Inferior parietal cortex (tissue), 1 donor: ENCODE results near the gene COL12A1.
"Not testable (repeated sequence)": the region's sequence is repeated elsewhere in the genome, so short reads cannot be mapped to it uniquely, and the experiment has no call there.

Experiments
- DNase-seq: peaks from one replicate; pipeline ENCODE4 v3.0.0-alpha.2; 2016; ENCODE audit errors: extremely low spot score

Gene COL12A1

DNA sequence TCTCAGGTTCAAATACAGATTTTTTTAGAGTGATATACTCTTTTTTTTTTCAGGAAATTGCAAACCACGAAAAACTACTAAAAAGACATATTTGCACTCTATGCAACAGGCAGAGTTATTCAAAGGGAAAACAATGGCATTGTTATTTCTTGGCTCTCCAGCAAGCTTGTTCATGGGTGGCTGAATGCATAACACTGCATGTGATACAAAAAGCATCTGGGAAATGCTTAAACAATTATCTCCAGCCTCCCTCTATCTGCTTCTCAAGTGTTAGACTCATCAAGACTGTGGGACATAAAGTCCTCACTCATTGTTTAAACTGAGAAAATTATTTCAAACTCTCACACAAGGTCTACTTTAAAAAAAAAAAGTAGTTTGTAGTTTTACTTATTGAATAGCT is 7.3 kb upstream of the COL12A1 start:
- DNase-seq = no peak

DNA sequence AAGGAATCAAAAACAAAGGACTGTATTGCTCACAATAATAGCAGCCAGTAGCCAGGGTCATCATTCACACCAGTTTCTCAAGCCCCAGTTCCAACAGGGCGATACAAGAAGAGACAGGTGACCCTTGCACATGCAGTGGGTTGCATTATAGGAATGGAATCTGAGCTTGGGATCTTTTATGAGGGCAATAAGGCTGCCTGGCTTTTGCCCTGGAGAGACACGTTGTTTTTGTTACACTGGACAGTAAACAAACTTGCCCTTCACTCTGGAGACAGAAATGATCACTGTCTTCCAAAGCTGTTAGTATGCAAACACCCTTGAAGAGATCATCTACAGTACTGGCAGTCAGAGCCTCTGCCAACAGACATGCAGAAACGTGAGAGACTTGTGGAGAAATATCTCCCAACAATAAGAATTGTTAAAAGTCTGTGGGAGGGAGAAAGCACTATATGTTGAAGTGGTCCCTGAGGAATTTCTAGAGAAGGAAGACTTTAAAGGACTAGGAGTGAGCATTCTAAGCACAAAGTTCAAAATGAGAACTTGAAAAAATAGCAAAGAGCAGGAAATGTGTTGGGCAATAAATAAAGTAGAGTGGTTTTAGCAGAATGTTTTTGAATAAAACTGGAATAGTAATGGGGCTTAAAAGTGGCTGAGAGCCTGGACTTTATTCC is 6.2 kb upstream of the COL12A1 start:
- DNase-seq = no peak

DNA sequence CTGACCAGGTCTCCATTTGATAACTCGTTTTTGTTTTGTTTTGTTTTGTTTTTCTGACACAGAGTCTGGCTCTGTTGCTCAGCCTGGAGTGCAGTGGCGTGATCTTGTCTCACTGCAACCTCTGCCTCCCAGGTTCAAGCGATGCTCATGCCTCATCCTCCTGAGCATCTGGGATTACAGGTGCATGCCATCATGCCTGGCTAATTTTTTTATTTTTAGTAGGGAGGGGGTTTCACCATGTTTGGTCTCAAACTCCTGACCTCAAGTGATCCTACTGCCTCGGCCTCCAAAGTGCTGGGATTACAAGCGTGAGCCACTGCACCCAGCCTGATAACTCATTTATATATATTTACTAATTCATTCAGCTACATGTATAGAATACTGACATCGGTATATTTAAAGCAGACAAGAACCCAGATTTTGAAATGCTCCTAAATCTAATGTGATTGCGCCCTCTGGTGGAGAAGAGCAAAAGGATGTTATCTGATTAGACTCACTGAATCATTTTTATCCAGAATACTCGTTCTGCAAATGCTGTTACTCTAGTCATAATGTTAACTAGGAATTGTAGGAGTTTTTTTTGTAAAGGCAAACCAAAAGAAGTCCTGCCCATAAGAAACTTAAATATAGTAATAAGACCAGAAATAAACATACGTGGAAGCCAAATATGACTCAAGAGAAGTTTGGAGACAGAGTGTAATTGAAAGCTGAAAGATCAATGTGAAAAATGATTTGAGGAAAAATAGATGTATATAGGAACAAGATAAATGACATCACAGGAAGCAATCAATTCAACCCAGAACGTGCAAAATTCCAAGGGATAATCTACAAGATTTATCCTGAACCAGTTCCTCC is 5.3 kb upstream of the COL12A1 start:
- peak; percentile 91 for DNase-seq

DNA sequence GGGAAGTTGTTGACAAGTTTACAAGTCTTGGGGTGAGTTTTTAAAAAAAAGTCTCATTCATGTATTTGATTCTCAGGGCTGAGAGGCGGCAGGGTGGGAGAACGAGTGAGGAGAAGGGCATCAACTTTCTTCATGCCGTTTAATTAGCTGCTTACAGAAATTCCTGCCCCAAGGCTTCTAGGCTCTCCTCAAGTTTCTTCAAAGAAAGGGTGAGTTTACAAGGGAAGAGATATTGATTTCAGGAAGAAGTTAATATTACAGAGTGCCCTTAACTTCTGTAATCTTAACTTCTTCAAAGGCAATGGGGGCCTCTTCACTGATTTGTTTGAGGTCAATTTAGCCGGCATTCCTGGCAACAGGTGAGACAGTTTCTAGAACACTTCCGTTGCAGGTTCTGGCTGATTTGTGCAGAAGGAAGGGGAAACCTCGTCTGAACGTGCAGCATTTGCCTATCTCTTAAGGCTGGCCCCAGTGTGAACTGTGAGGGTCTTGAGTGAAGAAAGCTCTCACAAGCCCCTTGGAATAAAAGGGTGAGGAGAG is 3.4 kb upstream of the COL12A1 start:
- DNase-seq = no peak

DNA sequence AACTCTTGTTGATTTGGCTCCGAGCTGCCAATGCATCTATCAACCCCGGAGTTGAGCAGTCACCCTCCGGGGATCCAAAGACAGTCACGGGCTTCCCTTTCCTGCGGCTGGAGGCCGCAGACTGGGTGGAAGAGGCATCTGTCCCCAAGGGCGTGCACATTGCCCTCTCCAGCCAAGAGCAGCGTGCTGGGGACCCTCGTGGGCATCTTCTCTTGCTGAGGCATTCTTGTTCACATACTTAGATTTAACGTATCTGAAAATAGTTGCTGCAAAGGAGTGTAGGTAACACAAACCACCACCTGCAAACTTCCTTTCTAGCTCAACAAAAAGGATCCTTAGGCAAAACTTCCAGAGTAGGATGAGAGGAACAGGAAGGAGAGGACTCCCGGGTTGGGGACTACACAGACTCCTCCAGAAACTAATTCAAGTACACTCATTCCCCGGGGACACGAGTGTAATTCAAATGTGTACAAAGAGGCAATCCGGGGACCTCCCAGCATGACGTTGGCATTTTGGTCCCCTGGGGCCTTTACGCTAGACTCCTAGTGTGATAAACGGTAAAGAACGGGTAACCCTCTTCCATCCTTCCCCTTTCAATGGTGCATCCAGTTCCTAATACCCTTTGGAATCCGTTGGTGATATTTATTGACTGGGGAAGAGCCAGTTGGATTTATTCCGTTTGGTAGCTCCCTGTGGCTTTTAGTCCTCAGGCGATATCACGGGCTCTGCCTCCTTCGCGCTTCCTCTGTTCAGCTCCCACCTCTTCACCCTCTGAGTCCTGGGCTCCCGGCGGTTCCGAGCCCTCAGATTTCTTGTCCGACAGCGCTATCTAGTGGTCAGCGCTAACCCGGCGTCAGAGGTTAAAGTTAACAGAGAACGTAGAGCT is 2.7 kb upstream of the COL12A1 start:
- peak; percentile 95 for DNase-seq

DNA sequence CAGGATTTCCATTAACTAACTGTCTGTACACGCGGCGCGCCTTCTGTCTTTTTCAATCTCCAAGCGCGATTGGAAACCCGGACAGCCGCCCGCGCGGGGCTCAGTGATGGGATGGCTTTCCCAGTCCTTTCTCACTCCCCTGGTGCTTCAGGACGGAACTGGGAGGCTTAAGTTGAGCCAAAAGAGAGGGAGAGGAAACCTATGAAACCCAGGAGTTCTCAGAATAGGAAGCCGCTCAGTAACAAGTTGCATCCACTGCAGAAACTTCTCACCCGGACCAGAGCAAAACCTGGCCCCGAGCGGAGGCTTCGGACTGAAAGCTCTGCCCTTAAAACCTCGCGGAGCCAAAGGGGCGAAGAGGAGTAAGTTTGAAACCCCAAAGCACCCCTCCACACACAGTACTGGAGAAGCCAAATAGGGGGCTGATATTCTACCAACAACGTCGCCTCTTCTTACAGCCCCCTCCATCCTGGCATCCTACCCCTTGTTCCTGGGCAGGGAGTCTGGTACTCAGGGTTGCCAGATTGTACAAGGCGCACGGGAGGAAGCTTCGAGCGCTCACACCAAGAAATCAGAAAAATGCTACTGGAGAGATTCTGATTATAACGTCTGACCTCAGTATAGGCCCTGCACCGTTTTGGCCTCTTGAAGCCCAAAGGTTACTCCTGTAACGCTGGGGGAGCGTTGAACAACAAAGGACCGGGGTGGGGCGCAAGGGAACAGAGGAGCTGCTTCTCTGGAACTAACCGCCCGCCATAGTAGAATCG is 906 bp upstream of the COL12A1 start:
- no peak for DNase-seq

DNA sequence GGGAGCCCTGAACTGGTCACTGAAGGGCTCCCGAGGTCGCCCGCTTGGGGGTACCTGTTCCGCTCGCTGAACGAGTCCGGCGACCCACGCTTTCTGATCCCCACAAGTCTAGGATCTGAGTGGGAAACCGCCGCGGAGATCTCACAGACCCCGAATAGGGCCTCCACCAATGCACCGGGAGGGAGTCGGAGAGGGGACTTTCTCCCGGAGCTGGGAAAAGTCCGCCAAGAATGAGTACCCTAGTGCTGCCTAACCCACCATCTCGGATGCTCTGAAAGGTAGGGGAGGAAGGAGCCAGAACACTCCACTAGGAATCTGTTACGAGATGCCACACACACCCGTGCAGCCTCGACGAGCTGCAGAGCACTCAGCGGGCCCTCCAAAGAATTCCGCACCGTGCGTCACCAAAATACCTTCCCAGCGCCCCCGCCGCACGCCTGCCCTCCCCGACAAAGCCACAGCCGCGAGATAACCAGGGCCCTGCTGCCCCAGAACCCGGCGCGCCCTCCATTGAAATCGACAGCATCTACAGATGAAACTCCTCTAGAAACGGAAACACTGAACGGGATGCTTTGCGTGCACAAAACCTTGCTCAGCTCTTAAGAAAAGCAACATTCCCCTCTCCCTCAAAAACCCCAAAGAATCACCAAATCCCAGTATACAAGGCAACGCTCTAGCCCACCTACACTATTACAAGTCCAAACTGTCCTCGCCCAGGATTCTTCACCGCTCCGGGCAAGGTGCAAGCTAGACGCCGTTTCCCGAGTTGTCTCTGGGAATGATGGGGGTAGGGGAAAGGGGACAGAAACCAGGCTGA is 686 bp downstream of the COL12A1 start:
- no peak for DNase-seq

DNA sequence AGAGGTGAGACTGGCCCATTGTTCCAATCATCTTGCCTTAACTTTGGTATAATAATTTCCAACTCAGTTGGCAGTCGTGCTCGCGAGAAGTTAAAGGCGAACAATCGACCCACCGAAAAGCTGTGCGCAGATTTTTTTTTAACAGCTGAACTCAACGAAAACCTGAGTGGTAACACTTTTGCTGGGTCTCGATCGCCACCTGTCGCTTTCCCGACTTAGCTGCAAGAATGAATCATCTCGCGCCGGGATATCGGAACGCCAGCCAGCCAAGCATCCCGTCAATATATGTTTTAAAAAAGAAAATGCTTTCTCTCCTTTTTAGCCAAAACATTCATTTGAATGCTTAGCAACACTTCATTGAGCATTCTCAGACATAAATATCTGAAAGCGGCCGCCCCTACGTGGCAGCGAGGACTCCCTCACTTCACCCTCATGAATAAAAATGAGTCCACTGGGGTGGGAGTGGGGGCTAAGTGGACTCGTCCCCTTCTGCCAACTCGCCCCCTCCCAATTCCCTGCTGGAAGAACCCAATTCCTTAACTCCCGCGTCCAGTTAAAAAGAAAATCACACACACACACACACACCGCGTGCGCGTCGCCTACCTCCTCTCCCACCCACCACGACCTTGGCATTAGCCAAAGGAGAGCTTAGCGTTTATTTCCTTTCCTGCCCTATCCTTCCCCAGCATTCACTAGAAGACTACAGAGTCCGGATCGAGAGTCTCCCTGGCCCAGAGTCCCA is 1.5 kb downstream of the COL12A1 start:
- peak; percentile 78 for DNase-seq

DNA sequence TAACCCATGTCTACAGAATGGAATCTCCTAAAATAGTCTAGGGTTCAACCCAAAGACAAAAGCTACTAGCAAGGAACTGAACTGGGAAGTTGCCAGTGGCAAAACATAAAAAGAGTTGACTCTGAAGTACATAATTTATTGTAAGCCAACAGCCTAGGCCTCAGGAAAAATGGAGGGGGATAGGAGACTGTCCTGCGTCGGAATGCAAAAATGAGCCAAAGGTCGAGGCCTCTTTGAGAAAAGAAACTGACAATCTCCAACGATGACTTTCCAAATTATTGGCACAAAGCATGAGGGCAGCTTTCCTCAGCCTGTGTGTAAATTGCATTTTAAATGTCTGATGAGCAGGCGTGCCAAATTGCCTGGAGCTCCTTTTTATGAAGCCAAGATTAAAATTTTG is 2.1 kb downstream of the COL12A1 start:
- DNase-seq = no peak

DNA sequence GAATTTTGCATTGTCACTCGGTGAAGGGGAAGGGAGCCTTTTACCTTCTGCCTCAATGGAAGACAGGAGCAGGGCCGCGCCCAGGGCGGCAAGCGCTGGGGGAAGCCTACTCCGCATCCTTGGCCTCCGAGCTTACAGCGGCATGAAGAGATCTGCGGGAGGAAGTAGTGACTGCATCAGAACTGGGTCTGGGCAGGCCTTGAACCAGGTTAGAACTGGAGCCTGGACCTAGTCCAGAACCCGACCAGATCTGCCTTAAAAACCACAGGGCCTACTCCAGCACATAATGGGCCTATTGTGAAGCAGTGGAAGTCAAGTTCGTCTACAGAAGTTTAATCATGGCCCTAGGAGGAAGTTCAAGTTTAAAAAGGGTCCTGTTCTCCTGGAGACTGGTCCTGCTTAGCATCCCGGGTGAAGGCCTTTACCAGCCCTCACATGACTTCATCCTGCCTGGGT is 3.1 kb downstream of the COL12A1 start:
- no peak for DNase-seq

DNA sequence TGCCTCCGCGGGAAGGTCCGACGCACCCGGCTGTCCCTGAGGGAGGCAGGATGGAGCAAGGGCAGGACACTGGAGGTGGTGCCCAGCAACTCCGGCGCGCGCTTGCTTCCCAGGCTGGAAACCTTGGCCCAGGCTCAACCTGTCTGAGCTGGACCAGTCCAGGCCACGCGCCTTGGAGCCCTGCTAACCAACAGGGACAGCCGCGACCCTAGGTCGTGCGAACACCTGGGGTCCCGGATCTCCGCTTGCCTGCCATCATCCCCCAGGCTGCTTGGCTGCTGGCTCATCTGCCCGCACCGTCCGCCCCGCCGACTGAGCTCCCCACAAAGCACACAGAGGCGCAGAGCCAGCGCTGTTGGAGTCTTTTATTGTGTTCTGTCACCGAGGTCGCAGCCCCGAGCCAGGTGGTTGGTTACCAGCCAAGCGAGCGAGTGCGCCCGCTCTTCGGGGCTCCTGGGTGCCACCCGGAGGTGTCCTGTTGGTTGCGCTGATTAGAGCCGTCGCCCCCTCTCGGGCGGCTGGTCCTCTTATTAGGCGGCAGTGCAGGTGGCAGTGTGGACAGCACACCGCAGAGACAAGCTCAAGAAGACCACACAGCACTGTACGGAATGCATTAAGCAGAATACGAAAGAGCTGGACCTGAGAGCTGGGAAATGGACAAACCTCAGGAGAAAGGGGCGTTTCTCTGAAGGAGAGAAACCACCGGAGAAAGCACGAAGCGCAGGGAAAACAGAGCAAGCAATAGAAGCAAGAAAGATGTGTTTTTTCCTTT is 3.8 kb downstream of the COL12A1 start:
- no peak for DNase-seq

DNA sequence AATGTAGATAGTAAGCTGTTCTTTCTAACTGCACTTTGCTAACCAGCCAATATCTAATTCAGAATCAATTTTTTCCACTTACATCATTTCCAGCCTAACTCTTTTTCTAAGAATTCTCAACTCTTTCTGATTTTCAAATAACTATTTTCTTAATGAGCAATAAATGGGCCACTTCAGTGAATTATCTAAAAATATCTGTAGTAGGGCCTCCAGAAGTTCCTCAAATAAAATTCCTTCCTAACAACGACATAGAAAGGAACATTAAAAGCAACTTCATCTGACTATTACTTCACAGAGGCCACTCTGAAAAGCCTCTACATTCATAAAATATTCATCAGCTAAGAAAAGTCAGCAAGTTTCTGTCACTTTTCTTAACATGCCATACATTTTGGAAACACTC is 4.8 kb downstream of the COL12A1 start:
- no peak for DNase-seq

DNA sequence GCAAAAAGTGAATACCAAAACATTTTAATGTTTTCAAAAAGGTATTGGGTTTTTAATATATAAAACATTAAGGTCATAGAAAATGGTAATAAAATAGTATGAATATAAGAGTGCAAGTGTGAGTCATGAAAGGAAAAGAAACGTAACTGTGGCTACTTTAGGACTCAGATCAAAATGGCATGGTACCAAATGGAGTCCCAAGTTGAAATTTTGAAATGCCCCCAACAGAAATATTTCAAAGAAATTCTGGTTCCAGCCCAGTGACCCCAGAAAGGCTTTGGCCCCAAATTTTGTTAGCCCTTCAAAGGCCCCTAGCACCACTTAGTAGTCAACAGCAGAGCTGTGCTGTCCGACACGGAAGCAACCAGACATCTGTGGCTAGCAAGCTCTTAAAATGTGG is 6.0 kb downstream of the COL12A1 start:
- no peak for DNase-seq

DNA sequence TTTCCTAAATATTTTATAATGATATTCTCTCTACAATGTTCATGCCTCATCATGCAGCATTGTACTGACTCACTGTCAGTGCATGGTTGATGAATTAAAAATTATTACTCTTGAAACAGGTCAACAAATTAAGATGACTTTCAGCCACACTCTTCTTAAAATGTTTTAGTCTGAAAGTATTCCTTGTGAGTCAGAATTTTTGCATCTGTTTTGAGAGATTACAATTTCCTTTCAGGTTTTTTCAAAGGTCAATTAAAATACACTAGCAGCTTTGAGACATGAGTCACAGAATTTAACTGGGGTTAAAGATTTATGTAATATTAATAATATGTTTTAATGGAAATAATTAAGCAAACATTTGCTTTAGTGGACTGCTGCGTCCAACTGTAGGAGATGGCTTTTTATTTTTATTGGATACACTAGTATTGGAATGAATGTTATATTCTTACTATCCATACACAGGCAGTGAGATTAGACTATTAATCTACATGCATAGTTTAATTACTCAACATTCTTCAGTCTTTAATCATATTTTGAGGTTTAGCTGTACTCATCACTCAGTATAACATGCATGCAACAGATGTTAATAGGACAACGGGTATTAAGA is 9.7 kb downstream of the COL12A1 start:
- no peak for DNase-seq

DNA sequence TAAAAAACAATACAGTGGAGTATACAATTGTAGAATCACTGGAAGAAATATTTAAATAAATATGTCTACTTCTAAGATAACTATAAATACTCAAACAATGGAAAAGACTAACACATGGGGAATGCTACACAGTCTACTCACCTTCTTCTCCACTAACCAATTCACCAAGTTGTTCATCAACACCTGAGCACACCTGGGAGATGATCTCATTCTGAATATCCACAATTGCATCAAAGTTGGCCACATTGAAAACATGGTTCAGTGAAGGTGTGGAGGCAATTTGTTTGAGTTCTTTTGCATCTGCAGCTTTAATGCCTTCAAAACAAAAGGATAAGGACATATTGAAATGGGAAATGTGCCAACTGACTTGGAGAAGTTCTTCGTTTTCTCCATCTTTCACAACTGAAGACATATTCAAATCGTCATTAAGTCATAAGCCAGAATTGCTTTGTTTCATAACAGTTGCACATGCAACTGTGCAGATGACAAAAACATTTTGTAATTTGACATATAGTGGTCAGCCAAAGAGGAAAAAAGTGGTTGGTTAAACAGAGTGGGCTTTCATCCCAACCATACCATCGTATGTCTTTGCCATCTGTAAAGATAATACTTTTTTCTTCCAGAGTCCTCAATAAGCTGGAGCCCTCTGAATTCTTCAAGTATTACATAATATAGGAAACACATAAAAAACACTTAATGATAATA is 17.5 kb downstream of the COL12A1 start:
- no peak for DNase-seq

DNA sequence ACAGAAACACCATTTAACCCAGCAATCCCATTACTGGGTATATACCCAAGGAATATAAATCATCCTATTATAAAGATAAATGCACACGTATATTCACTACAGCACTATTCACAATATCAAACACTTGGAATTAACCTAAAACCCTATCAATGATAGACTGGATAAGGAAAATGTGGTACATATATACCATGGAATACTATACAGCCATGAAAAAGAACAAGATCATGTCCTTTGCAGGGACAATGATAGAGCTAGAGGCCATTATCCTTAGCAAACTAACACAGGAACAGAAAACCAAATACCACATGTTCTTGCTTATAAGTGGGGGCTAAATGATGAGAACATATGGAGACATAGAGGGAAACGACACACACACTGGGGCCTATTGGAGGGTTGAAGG is 19.3 kb downstream of the COL12A1 start:
- not testable (repeated sequence) for DNase-seq

DNA sequence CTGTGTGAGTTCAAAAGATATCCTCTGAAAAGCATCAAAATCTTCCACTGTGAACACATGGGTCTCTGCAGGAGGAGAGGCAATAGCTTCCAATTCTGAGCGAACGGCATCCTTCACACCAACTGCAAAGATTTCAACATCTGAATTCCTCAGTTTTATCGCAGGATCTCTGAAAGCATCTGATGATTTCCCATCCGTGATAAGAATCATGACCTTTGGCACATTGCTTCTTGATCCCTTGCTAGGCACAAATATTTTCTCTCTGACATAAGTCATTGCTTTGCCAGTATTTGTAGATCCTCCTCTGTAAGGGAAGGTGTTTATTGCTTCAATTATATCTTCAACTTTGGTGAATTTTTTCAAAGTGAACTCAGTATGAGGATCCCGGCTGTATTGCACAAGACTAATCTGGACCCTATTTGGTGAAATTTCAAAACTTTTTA is 22.7 kb downstream of the COL12A1 start:
- no peak for DNase-seq

DNA sequence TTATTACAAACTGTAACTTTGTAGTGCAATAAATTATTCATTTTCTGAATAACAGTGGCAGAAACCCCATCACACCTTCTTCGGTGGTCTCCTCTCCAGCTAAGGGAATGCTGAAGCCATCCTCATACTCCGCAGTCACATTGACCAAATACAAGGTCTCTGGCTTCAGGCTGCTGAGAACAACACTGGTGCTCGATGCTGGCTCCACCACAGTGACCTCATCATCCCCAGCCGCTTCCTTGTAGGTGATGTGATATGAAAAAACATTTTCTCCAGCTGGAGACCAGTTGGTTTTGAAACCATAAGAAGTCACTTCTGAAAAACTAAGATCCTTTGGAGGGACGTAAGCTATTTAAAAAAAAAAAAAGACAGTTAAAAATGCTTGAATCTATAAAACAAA is 25.0 kb downstream of the COL12A1 start:
- DNase-seq = no peak
